Lung (tissue), 12 donors: ENCODE measurements around the gene DCAF4. TPM values are rescaled to one million over a fixed set of nuclear protein-coding genes. Genes with fewer than 3 reads are reported as not detected.
A peak's percentile ranks its signal among the peaks of the same experiment; 100 is the strongest.

Experiments
- ATAC-seq: fragments of 200-7000 bp; cut with Tn5 transposase; one replicate; pipeline ENCODE4 v1.9.1; 2020; ENCODE audit warnings: moderate number of reproducible peaks; ENCODE audit not compliant: insufficient read depth, low FRiP score
- DNase-seq, 3 donors: peaks; one replicate each; pipeline ENCODE4 v3.0.0-alpha.2; 2013 to 2017
- H3K27ac ChIP-seq, 2 donors: one replicate each; pipeline ENCODE4 v1.5.1; 2013; ENCODE audit warnings: mild to moderate bottlenecking in 2 of 2, moderate library complexity in 2 of 2, control low read depth in 1 of 2, inconsistent platforms in 1 of 2, low read depth in 1 of 2, low read length in 1 of 2
- H3K27me3 ChIP-seq, 3 donors: one replicate each; pipeline ENCODE4 v1.5.1; 2013; ENCODE audit warnings: low read length in 2 of 3; ENCODE audit not compliant: control insufficient read depth in 3 of 3, insufficient read depth in 3 of 3
- H3K36me3 ChIP-seq, 4 donors: one replicate each; pipeline ENCODE4 v1.5.1; 2013; ENCODE audit warnings: low read length in 4 of 4, mild to moderate bottlenecking in 1 of 4, moderate library complexity in 1 of 4; ENCODE audit not compliant: control insufficient read depth in 4 of 4, insufficient read depth in 4 of 4
- H3K4me1 ChIP-seq, 5 donors: one replicate each; pipeline ENCODE4 v1.5.1; 2013; ENCODE audit warnings: low read length in 5 of 5, mild to moderate bottlenecking in 2 of 5, moderate library complexity in 1 of 5; ENCODE audit not compliant: control insufficient read depth in 5 of 5, insufficient read depth in 5 of 5
- H3K4me3 ChIP-seq: one replicate; pipeline ENCODE4 v1.5.1; 2013; ENCODE audit warnings: mild to moderate bottlenecking, control low read depth, moderate library complexity
- H3K9ac ChIP-seq, 2 donors: one replicate each; pipeline ENCODE4 v1.5.1; 2013; ENCODE audit warnings: low read length in 2 of 2, control low read depth in 1 of 2; ENCODE audit not compliant: insufficient read depth in 1 of 2
- H3K9me3 ChIP-seq, 4 donors: one replicate each; pipeline ENCODE4 v1.5.1; 2013; ENCODE audit warnings: low read length in 3 of 4, mild to moderate bottlenecking in 1 of 4, moderate library complexity in 1 of 4; ENCODE audit not compliant: control insufficient read depth in 4 of 4, insufficient read depth in 3 of 4
- CTCF ChIP-seq: IDR thresholded peaks from 2 replicates; pipeline ENCODE4 v1.5.1; 2012; ENCODE audit warnings: mild to moderate bottlenecking; ENCODE audit errors: control extremely low read depth, extremely low read depth
- WGBS, 2 donors: extraction: QIAGEN DNeasy Blood & Tissue Kit; methylation state at CpG; one replicate each; pipeline ENCODE4 v1.1.7; 2013; 5-methylcytosine and 5-hydroxymethylcytosine counted together
- polyA plus RNA-seq, 2 donors: library from polyadenylated mRNA; stranded (reverse); fragments of 200-250 nt; gene quantifications; one replicate each; pipeline ENCODE4 v1.2.1, GENCODE V29; 2013
- total RNA-seq, 2 donors: library from RNA; depleted of rRNA in 1 of 2; stranded (reverse); fragments of >200 nt in 1 of 2; gene quantifications; one replicate each; pipeline ENCODE4 v1.2.1, GENCODE V29; 2014 to 2021
- donor health status: control.
- donor health status: control.
- donor health status: Bipolar disorder and iron deficiency.
- donor health status: healthy.
- donor health status: DM: yes; HTN: yes; CAD: no.

The DCAF4 gene
- total and polyA plus RNA-seq, 4 donors = 5.2 to 13.5 (median 11.2) TPM

DNA sequence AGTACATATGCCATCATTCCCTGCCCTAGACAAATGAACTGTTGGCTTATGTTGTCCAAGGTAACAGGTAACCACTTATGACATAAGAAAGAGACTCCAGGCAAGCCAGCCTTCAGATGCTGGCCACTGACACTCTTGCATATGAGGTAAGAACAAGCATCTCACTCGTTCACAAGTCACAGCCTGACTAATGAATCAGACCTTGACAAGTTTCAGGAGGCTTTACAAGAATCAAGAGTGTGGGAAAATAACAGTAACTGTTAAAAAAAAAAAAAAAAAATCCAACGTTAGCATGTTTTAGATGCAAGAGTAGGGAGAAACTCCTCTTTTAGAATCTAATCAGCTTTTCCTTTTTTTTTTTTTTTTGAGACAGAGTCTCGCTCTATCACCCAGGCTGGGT lies 60.0 kb downstream of the DCAF4 start:
- DNase-seq (no peak), ATAC-seq (no peak)
- Histone ChIP-seq H3K27ac (no peak overlapping the region), H3K4me1 (no peaks in the 10 kb centered on the region), H3K9me3 (no peaks in the 10 kb centered on the region), H3K36me3 (peaks cover 7 to 20% (median 17%) of the 10 kb centered on the region in 4 donors), H3K4me3 (no peak overlapping the region), H3K27me3 (no peaks in the 10 kb centered on the region), H3K9ac (no peak overlapping the region)
- 79 to 89% methylated on average over 3 of the region's 3 CpGs for WGBS, 2 donors
- no peak for TF ChIP-seq CTCF

- DNase-seq (peak in 1 of 3 donors; percentile 6), ATAC-seq (no peak)
- WGBS, 2 donors = 90 to 92% methylated on average over 2 of the region's 2 CpGs
- peaks cover 7 to 15% (median 13%) of the 10 kb centered on the region in 4 donors for H3K36me3 ChIP-seq
- no peak overlapping the region for H3K9ac ChIP-seq
- H3K4me1 ChIP-seq = no peaks in the 10 kb centered on the region
- H3K9me3 ChIP-seq = no peaks in the 10 kb centered on the region
- H3K27ac ChIP-seq = no peak overlapping the region
- no peaks in the 10 kb centered on the region for H3K27me3 ChIP-seq
- TF ChIP-seq CTCF = no peak
- no peak overlapping the region for H3K4me3 ChIP-seq
Measured at GRCh38 chr14:72986857-72987256, 60.6 kb downstream of the DCAF4 start.

DNA sequence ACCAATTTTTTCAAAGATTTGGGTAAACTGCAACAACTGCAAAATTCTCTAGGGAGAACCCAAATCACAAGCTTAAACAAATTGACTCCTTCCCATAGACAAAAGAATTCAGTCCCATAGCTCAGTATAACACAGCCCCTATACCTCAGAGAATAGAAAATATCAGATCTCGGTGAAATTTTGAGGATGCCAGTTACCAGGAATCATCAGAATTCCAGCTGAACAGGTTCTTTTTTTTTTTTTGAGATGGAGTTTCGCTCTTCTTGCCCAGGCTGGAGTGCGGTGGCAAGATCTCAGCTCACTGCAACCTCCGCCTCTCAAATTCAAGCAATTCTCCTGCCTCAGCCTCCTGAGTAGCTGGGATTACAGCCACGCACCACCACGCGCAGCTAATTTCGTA lies 63.9 kb downstream of the DCAF4 start:
- no peaks in the 10 kb centered on the region for H3K4me1 ChIP-seq
- TF ChIP-seq CTCF = no peak
- H3K9ac ChIP-seq = no peak overlapping the region
- no peak overlapping the region for H3K27ac ChIP-seq
- DNase-seq (no peak), ATAC-seq (no peak)
- 98 to 99% methylated on average over 8 of the region's 8 CpGs for WGBS, 2 donors
- peaks cover 9 to 18% (median 14%) of the 10 kb centered on the region in 4 donors for H3K36me3 ChIP-seq
- no peaks in the 10 kb centered on the region for H3K9me3 ChIP-seq
- no peak overlapping the region for H3K4me3 ChIP-seq
- no peaks in the 10 kb centered on the region for H3K27me3 ChIP-seq

DNA sequence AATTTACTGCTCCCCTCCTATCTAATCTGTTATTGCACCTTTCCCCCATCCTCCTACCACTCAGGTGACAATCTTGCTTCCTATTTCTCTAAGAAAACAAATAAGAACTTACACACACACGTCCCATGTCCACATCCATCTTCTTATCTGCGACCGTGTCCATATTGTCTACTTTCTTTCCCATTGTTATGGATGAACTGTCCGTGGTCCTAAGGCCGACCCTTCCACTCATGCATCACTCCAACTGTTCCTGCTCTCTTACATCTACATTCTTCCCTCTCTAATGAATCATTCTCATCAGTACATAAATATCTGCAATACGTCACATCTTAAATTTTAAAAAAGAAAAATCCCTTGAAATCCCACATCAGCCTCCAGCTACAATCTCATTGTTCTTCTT lies 70.7 kb downstream of the DCAF4 start:
- WGBS, 2 donors = 89 to 95% methylated on average over 6 of the region's 6 CpGs
- Histone ChIP-seq H3K4me1 (peaks cover 0 to 4% (median 0%) of the 10 kb centered on the region in 5 donors), H3K27me3 (no peaks in the 10 kb centered on the region), H3K9ac (no peak overlapping the region), H3K36me3 (peaks cover 18 to 35% (median 28%) of the 10 kb centered on the region in 4 donors), H3K27ac (no peak overlapping the region), H3K4me3 (no peak overlapping the region), H3K9me3 (no peaks in the 10 kb centered on the region)
- no peak for TF ChIP-seq CTCF
- ATAC-seq (no peak), DNase-seq (no peak)
